Measurements from ENCODE around the gene MAP4K1.

Gene MAP4K1

DNA sequence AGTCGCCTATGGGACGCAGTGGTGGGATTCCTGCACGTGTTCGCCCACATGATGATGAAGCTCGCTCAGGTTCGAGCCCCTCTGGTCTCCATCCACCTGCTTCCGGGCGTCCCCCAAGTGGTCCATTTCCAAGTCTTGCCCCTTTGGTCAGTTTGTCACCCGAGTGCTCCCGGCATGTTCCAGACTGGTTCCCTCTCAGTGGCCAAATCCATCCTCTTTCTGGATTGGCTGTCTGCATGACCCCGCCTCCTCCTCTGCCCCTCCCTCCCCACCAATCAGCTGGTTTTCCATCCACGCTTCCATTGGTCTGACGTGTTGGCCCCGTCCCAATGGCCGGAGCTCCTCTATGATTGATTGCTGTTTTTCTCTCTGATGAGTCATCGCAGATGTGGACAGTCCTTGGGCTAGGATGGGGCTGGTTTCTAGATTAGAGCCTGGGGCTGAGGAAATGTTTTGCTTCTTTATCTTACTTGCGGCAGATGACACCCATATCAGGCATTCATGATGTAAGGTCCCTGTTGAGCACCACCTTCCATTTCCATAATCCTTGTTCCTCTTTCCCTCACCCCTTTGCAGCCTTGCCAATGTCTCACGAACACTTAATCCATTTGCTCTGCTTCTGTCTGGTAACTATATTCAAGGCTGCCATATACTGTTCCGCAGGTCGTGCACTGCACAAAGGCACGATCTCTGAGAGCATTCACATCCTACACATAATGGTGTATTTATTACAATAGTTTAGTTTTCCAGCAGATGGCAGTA lies 73.8 kb downstream of the MAP4K1 start:
- DNase-seq (ENCODE audit: low read depth) = no peak

DNA sequence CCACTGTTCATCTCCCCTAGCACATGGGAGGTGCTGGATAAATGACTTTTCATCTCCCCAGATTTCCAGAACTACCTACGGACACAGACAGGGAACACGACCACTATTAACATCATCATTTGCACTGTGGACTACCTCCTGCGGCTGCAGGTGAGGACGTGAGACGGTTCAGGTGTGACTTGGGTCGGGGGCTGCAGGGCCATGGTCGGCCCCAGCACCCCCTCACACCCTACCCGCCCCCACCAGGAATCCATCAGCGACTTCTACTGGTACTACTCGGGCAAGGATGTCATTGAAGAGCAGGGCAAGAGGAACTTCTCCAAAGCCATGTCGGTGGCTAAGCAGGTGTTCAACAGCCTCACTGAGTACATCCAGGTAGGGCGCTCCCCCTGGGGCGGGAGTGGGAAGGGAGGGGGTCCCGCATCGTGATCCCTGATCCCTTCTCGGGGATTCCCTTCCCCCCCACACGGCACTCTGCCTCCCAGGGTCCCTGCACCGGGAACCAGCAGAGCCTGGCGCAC lies 74.4 kb downstream of the MAP4K1 start:
- no peak for DNase-seq (ENCODE audit: low read depth)

DNA sequence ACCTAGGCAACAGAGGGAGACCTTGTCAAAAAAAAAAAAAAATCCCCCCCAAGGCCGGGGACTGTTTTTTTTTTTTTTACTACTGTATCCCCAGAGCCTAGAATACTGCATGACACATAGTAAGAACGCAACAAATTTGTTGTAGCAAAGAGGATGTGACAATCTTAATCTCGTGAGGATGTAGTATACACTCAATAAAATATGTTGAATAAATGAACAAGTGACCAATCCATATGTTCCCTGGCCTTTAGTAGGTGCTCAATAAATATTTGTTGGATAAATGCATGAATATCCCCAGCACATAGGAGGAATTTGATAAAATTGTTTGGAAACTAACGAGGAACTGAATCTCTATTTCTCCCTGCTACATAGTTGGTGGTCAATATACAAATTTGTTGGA lies 75.7 kb downstream of the MAP4K1 start:
- DNase-seq (ENCODE audit: low read depth) = no peak

DNA sequence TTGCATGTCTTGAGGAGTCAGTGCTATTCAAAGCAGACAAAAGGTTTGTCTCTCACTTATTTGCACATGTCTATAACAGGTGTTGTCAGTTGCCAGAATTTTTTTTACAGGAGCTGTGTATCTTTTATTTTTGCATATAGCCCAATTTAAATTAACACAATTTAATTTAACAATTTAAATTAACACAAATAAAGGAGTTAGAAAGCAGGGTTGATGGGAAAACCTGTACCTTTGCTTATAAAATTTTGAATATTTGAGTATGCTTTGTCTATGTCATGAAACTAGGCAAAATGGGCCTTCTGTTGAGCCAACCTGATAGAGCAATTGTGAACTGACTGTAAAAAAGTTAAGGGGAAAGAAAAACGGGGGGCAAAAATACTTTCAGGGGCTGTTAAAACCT lies 78.0 kb downstream of the MAP4K1 start:
- DNase-seq (ENCODE audit: low read depth) = no peak

DNA sequence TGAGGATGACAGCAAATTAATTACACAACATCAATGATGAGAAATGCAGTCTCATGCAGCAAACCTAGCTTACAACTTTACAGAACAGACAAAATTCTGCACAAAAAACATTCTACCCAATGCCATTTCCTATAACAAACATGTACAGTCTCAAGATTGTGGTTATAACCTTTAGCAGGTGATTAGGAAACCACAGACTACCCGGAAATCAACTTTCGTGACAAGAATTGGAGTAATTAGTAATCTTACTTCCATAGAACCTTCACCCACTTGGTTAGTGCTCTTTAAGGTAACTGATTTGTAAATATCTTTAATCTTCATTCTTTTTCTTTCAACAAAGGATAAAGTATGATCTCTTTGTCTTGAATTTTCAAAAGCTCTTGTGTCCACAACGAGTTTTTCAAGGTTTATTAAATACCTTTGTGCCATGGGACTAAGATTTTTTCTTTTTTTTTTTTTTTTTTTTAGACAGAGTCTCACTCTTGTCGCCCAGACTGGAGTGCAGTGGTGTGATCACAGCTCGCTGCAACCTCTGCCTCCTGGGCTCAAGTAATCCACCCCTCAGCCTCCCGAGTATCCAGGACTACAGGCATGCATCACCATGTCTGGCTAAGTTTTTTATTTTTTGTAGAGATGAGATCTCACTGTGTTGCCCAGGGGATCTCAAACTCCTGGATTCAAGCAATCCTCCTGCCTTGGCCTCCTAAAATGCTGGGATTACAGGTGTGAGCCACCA lies 78.8 kb downstream of the MAP4K1 start:
- no peak for DNase-seq (ENCODE audit: low read depth)

DNA sequence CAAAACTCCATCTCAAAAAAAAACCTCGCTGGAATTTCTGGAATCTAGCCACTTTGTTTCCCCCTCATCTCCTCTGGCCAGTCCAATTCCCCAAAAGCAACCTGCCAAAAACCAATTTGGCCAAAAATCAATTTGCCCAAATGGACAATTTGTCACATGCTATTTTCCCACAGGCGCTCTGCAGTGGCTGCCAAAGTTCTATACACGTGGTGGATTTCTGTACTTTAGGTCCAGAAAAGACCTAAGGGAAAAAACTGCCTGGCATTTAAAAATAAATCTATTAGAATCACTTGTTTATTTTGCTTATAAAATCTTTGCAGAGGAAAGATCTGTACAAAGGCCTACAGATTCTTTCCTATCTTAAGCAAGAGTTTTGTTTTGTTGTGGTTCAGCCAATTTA lies 79.4 kb downstream of the MAP4K1 start:
- no peak for DNase-seq (ENCODE audit: low read depth)
